AG09309 (cell line): ENCODE measurements around the gene IFIH1.
A peak's percentile ranks its signal among the peaks of the same experiment; 100 is the strongest.

Experiments used
- DNase-seq: peaks from one replicate; pipeline ENCODE4 v3.0.0-alpha.2; 2010; ENCODE audit warnings: low read depth
- H3K4me3 ChIP-seq: 2 replicates; pipeline ENCODE4 v1.5.1; 2011; ENCODE audit warnings: mild to moderate bottlenecking, low read depth, low read length, moderate library complexity; ENCODE audit not compliant: control insufficient read depth
- TF ChIP-seq, protein P1 (sequence below): IDR thresholded peaks from 2 replicates; pipeline ENCODE4 v1.5.1; 2011; ENCODE audit warnings: mild to moderate bottlenecking, low read depth, low read length, inconsistent platforms; ENCODE audit not compliant: insufficient read depth, control insufficient read depth; ENCODE audit errors: missing control alignments

The IFIH1 gene

DNA sequence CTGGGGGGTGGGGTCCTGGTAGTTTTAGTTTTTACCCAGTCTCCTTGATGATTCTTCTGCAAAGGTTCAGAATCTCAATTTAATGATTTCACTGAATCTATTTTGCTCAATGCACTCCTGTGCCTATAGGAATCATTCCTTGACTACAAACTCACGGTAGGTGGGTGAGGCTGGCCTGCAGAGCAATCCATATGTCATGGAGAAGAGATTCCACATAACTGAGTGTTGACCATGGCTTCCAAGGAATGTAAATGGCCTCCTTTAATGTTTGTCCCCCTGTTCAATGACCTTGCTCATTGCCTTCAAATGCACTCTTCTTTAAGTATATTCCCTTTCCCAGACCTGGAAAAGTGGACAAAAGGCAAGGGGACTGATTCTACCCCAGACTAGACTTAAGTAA is 87.7 kb downstream of the IFIH1 start:
- no peak overlapping the region for H3K4me3 ChIP-seq
- TF ChIP-seq, protein P1, sequence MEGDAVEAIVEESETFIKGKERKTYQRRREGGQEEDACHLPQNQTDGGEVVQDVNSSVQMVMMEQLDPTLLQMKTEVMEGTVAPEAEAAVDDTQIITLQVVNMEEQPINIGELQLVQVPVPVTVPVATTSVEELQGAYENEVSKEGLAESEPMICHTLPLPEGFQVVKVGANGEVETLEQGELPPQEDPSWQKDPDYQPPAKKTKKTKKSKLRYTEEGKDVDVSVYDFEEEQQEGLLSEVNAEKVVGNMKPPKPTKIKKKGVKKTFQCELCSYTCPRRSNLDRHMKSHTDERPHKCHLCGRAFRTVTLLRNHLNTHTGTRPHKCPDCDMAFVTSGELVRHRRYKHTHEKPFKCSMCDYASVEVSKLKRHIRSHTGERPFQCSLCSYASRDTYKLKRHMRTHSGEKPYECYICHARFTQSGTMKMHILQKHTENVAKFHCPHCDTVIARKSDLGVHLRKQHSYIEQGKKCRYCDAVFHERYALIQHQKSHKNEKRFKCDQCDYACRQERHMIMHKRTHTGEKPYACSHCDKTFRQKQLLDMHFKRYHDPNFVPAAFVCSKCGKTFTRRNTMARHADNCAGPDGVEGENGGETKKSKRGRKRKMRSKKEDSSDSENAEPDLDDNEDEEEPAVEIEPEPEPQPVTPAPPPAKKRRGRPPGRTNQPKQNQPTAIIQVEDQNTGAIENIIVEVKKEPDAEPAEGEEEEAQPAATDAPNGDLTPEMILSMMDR = no peak
- DNase-seq = no peak

DNA sequence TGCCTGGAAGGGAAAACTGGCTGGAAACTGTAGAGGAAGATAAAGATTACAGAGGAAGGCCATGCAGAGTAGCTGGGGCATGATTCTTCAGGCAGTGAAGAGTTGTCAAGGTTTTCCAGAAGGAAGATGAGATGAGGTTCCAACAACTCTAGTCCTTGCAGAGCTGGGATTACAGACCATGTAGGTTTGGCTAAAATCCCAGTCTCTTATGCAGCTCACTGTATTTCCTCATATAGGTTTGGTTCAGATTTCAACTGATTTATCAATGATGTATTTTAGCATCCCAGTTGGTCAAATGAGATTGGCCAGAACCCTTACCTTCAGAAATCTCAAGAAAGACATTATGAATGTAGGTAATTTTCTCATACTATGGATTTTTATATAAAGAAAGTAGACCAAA is 91.6 kb downstream of the IFIH1 start:
- no peak overlapping the region for H3K4me3 ChIP-seq
- no peak for DNase-seq
- TF ChIP-seq, protein P1 = no peak

DNA sequence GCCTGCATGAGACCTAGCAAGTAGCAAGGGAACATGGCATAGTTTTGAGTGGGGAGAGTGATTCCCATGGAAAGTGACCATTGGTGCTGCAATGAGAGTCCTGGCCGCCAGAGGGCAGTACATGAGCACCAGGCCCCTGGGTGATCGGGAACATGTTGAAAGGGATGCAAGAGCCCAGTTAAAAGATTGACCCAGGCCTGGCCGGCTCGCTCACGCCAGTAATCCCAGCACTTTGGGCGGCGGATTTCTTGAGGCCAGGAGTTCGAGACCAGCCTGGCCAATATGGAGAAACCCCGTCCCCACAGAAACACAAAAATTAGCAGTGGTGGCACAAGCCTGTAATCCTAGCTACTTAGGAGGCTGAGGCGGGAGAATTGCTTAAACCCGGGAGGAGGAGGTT is 97.4 kb downstream of the IFIH1 start:
- TF ChIP-seq, protein P1 = peak; percentile 96
- DNase-seq = no peak

DNA sequence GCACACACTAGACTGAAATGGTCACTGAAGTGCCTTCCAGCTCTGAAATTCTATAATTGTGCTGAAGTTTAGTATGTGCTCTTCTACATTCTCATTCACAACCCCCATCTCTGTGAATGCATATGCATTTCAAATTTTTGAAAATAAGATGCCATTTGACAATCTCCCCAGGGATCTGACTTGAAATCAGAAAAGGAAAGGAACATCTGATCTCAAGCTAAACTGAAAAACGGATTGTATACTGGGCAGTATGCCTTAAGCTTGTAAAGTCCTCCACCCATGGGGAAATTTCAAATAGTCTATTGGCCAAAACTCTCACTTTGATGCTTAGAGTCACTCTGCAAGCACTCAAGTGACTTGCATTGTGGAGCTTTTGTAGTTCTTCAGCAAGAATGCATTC is 98.1 kb downstream of the IFIH1 start:
- no peak for DNase-seq
- TF ChIP-seq, protein P1 = no peak
- no peak overlapping the region for H3K4me3 ChIP-seq

More for the DNA sequence above, 97.4 kb downstream of the IFIH1 start:
- H3K4me3 ChIP-seq = no peak overlapping the region

DNA sequence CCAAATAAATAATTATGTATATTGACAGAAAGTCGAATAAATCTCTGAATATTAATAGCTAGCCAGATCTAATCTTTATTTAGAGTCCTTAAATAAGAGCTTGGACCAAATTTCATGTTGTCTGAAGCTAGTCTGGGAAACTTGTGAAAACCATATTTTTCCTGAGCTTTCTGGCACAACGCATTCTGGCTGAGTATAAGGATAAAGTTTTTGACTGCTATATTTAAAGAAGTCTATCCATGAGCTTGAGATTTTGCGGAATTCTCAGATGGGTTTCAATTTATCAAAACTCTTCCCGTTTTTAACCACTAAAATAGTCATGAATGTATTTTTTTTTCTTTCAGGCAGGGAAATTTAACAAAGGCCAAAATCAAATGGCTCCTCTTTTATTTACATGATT is 99.1 kb downstream of the IFIH1 start:
- no peak overlapping the region for H3K4me3 ChIP-seq
- TF ChIP-seq, protein P1 = no peak
- DNase-seq = no peak

DNA sequence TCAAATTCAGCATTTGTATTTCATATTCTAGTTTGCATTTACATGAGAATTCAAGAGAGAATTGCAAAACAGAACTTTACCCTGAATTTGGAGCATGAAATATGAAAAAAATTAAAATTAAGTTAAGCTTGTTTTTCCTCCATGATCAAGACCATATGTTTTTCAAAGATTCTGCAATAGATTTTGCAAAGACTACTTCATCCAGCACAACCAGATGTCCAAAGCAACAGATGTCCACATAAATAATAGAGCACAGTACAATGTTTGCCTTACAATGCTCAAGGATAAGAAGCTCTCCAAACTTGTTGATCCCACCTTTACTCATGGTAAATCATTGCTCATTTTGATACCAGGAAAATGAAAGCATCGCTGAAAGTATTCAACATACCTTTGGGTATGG is 100.9 kb downstream of the IFIH1 start:
- TF ChIP-seq, protein P1 = no peak
- DNase-seq = no peak
- no peak overlapping the region for H3K4me3 ChIP-seq
